Kidney (tissue), 14 donors: ENCODE measurements around the gene MVD. TPM values are rescaled to one million over a fixed set of nuclear protein-coding genes. Genes with fewer than 3 reads are reported as not detected.

Source experiments
- DNase-seq, 5 donors: peaks; one replicate each; pipeline ENCODE4 v3.0.0-alpha.2; 2013 to 2020
- FAIRE-seq: peaks from 2 replicates; lab custom pipeline; 2012; peaks lifted over from hg19 to GRCh38; lab: Jason Lieb, UNC
- H3K27ac ChIP-seq, 2 donors: one replicate each; pipeline ENCODE4 v1.7.0; 2013; ENCODE audit warnings: low read depth in 2 of 2, low read length in 2 of 2, inconsistent platforms in 1 of 2
- H3K27me3 ChIP-seq: one replicate; pipeline ENCODE4 v1.7.1; 2013; ENCODE audit warnings: low read length, inconsistent platforms; ENCODE audit not compliant: control insufficient read depth, insufficient read depth
- H3K36me3 ChIP-seq, 3 donors: one replicate each; pipeline versions ENCODE4 v1.7.0 to v1.7.1; 2013; ENCODE audit warnings: low read length in 3 of 3, control low read depth in 1 of 3, inconsistent platforms in 1 of 3; ENCODE audit not compliant: insufficient read depth in 3 of 3, control insufficient read depth in 2 of 3
- H3K4me1 ChIP-seq, 3 donors: one replicate each; pipeline versions ENCODE4 v1.7.0 to v1.7.1; 2013; ENCODE audit warnings: low read length in 3 of 3, inconsistent platforms in 1 of 3, low read depth in 1 of 3; ENCODE audit not compliant: control insufficient read depth in 2 of 3, insufficient read depth in 2 of 3
- H3K4me3 ChIP-seq, 3 donors: one replicate each; pipeline versions ENCODE4 v1.7.0 to v1.8.1; 2013; ENCODE audit warnings: low read length in 3 of 3, control low read depth in 1 of 3, inconsistent platforms in 1 of 3
- H3K9ac ChIP-seq, 3 donors: one replicate each; pipeline versions ENCODE4 v1.7.0 to v1.7.1; 2013; ENCODE audit warnings: low read length in 3 of 3, control low read depth in 1 of 3, inconsistent platforms in 1 of 3
- H3K9me3 ChIP-seq, 3 donors: one replicate each; pipeline versions ENCODE4 v1.7.0 to v1.7.1; 2013; ENCODE audit warnings: low read length in 3 of 3, control low read depth in 1 of 3, inconsistent platforms in 1 of 3; ENCODE audit not compliant: control insufficient read depth in 2 of 3, insufficient read depth in 1 of 3
- CTCF ChIP-seq: IDR thresholded peaks from 3 replicates; pipeline ENCODE4 v1.5.1; 2012; ENCODE audit warnings: mild to moderate bottlenecking, moderate library complexity, borderline replicate concordance; ENCODE audit not compliant: insufficient read depth; ENCODE audit errors: extremely low read depth
- intact Hi-C: fragments of 100-400 bp; cut with DNase I; formaldehyde crosslinking; loops from one replicate; pipeline ENCODE4 v1.11.1; 2022
- polyA plus RNA-seq: library from polyadenylated mRNA; stranded (reverse); fragments of 350-450 nt; fragmentation: Illumina TruSeq; extraction: RNeasy Lipid Tissue Mini Kit (QIAGEN cat#74804); gene quantifications from one replicate; pipeline ENCODE4 v1.2.3, GENCODE V29; 2014; ENCODE audit warnings: low read depth, low replicate concordance; ENCODE audit not compliant: insufficient read depth
- total RNA-seq: library from RNA; stranded (reverse); fragmentation: NEBNext Ultra II Directional; extraction: Animal tissue kit (Norgen Biotek cat#: 25700); gene quantifications from one replicate; pipeline ENCODE4 v1.2.1, GENCODE V29; 2021
- donor health status: control.
- donor health status: control.
- donor health status: control.
- donor health status: control.
- donor health status: control.
- donor health status: DM: yes; HTN: yes; CAD: no.
- donor health status: Normal renal cell carcinoma (clear cell type).

MVD gene
- total and polyA plus RNA-seq, 2 donors from 2014 or later = 35.4 to 48.9 TPM

DNA sequence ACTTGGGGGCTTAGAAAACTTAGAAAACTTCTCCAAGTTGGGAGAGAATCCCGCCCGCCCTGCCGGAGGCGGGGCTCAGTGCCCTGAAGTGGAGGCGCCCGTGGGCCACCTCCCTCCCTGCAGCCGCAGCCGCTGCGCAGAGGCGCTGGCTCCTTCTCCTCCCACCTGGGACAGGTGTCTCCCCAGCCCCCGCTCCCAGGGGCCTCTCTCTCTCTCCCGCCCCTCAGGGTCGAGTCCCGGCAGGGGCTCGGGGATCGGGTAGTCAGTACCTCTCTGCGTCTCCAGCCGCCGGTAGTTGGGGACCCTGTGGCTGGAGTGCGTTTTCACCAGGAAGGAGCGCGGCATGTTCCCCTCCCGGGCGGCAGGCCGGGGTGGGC, 23.2 kb upstream of the MVD start:
- TF ChIP-seq CTCF = no peak
- Histone ChIP-seq H3K4me3 (peak overlapping the region in 2 of 3 donors; percentile 10 to 58), H3K27ac (no peak overlapping the region), H3K36me3 (no peaks in the 10 kb centered on the region), H3K4me1 (peaks cover 0 to 4% (median 0%) of the 10 kb centered on the region in 3 donors), H3K27me3 (peaks cover 11% of the 10 kb centered on the region), H3K9ac (peak overlapping the region in 1 of 3 donors; percentile 40), H3K9me3 (no peaks in the 10 kb centered on the region)
- FAIRE-seq (no peak), DNase-seq (peak in 1 of 5 donors; percentile 84)
- intact Hi-C loops = no loop called here

DNA sequence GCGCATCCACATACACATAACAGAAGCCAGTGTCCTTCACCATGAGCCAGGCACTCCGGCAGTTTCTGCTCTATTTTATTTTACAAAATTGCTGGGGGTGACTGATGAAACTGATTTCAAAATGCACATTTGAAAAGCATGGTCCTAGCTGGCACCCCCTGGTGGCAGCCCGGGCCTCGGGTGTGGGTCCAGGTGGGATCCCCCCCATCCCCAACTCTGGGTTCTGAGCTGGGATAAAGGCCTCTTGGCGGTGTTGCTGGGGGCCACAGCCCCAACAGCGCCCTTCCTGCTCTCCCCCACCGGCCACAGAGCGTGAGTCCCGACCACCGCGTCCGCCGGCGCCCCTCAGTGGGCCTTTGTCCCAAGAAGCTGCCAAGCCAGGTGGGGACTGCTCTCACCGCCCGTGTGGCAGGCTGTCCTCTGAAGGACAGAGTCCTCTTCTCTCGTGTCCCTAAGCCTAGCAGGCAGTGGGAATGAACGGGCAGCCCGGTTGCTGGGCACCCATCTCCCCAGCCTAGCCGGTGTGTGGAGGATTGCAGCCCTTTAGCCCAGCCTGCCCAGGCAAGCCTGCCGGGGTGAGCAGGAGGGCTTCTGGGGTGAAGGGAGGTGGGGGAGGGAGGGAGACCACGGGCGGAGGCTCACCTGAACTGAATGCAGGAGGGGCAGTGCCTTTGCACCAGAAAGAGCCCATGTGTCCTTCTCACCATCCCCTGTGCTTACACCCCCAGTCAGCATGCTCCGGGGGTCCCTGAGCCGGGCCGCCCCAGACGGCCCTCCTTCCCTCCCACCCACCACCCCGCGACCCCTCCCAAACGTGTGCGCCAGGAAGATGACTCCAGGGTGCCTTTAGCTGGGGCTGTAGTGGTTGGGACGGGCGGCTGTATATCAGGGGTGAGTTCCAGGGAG, 22.5 kb upstream of the MVD start:
- no peak for TF ChIP-seq CTCF
- H3K4me1 ChIP-seq = peaks cover 0 to 4% (median 0%) of the 10 kb centered on the region in 3 donors
- intact Hi-C loops = no loop called here
- H3K9ac ChIP-seq = peak overlapping the region in 1 of 3 donors; percentile 40
- peak in 3 of 5 donors; percentile 27 to 77 (median 29) for DNase-seq
- H3K27ac ChIP-seq = no peak overlapping the region
- no peaks in the 10 kb centered on the region for H3K36me3 ChIP-seq
- no peak for FAIRE-seq
- H3K9me3 ChIP-seq = no peaks in the 10 kb centered on the region
- peaks cover 11% of the 10 kb centered on the region for H3K27me3 ChIP-seq
- peak overlapping the region in 2 of 3 donors; percentile 10 to 58 for H3K4me3 ChIP-seq

- H3K27ac ChIP-seq = no peak overlapping the region
- no peak overlapping the region for H3K4me3 ChIP-seq
- H3K9me3 ChIP-seq = no peaks in the 10 kb centered on the region
- peaks cover 11% of the 10 kb centered on the region for H3K27me3 ChIP-seq
- H3K4me1 ChIP-seq = peaks cover 0 to 4% (median 0%) of the 10 kb centered on the region in 3 donors
- intact Hi-C loops = no loop called here
- FAIRE-seq (no peak), DNase-seq (no peak)
- no peak for TF ChIP-seq CTCF
- no peaks in the 10 kb centered on the region for H3K36me3 ChIP-seq
- H3K9ac ChIP-seq = no peak overlapping the region
Measured at GRCh38 chr16:88684569-88685155, 21.8 kb upstream of the MVD start.
